Measurements from ENCODE around the gene NHLH2. TPM values are rescaled to one million over a fixed set of nuclear protein-coding genes. Genes with fewer than 3 reads are reported as not detected.

NHLH2 gene
- total RNA-seq, 2 experiments from 2014 or later = not detected

DNA sequence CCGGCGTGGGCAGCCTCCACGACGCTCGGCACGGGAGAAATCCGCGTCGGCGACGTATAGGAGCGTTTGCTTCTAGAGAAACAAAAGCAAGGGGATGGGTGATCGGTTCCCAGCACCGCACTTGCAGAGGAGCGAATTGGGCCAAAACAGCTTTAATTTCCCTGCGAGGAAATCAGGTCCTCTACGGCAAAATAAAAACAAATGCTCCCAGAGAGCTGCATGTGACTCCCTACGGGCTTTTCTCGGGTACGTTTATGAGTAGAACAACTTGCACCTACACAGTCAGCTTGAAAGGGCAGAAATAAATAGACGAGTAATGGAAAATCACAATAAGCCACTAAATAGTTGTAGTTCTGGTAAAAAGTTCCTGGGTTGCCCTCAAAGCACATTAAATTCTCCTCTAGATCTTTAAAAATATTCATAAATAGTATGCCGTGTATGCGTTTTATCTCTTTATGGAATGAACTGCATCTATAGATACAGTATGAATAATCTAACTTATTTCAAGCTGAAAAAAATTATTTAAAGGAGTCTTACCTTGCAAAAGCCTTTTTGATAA is 1.2 kb downstream of the NHLH2 start:
- CTCF ChIA-PET = no interaction called here
- DNase-seq (no peak), ATAC-seq (ENCODE audit: poor library complexity) (no peak)
- Mint-ChIP-seq H3K36me3 (ENCODE audit: low read depth) (no peaks in the 10 kb centered on the region), H3K27me3 (peaks cover 79% of the 10 kb centered on the region), H3K9me3 (no peaks in the 10 kb centered on the region), H3K4me1 (ENCODE audit: low read depth) (peaks cover 10% of the 10 kb centered on the region), H3K4me3 (no peak overlapping the region), H3K27ac (no peak overlapping the region)
- peaks cover 44 to 71% of the 10 kb centered on the region in 2 experiments for H3K27me3 ChIP-seq (ENCODE audit: control insufficient read depth in 1 of 2, insufficient read depth in 2 of 2, low read length in 2 of 2)
- no peak overlapping the region for H3K27ac ChIP-seq (ENCODE audit: low read depth in 1 of 2, low read length in 2 of 2)
- no peaks in the 10 kb centered on the region for H3K36me3 ChIP-seq (ENCODE audit: insufficient read depth, low read length)
- intact Hi-C loops (cut with DNase I, micrococcal nuclease) = no loop called here
- H3K4me3 ChIP-seq (ENCODE audit: low read length) = no peak overlapping the region
- TF ChIP-seq, protein P1, sequence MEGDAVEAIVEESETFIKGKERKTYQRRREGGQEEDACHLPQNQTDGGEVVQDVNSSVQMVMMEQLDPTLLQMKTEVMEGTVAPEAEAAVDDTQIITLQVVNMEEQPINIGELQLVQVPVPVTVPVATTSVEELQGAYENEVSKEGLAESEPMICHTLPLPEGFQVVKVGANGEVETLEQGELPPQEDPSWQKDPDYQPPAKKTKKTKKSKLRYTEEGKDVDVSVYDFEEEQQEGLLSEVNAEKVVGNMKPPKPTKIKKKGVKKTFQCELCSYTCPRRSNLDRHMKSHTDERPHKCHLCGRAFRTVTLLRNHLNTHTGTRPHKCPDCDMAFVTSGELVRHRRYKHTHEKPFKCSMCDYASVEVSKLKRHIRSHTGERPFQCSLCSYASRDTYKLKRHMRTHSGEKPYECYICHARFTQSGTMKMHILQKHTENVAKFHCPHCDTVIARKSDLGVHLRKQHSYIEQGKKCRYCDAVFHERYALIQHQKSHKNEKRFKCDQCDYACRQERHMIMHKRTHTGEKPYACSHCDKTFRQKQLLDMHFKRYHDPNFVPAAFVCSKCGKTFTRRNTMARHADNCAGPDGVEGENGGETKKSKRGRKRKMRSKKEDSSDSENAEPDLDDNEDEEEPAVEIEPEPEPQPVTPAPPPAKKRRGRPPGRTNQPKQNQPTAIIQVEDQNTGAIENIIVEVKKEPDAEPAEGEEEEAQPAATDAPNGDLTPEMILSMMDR (IDR thresholded peaks at IDR 0.05) = no peak
- H3K9me3 ChIP-seq (ENCODE audit: control insufficient read depth in 1 of 2, insufficient read depth in 1 of 2, low read length in 2 of 2) = peaks cover 0 to 7% of the 10 kb centered on the region in 2 experiments
- POLR2A ChIA-PET = no interaction called here
- H3K4me1 ChIP-seq (ENCODE audit: insufficient read depth, low read length) = peaks cover 12% of the 10 kb centered on the region

DNA sequence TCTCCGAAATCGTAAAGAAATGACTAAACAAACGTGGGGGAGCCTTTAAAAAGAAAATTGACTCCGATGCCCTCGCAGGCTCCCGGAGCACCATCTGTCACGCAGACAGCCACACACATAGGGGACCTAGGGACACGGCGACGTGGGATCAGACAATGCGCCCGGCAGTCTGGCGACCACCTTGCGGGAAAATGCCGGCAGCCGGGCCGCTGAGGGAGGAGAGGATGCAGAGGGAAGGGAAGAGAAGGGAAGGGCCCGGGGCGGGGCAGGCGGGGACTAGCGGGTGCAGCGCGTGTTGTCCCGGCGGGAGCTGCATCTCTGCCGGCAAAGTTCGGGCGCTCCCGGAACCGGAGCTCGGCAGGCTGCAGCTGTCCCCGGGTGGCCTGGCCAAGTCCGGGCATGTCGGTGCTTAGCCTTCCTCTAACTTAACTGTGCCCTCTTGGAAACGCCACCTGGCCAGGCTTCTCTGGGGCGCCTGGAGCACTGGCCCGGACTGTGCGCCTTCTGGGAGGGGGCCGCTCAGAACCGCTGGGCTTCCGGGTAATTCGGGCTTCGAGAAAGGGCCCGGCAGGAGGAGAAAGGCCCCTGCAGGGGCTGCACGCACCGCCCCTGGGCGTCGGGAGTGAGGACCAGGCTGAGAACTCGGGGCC is 1.8 kb downstream of the NHLH2 start:
- no peaks in the 10 kb centered on the region for H3K36me3 ChIP-seq (ENCODE audit: insufficient read depth, low read length)
- no peaks in the 10 kb centered on the region for H3K9me3 Mint-ChIP-seq
- peak overlapping the region; percentile 31 for H3K4me3 Mint-ChIP-seq
- TF ChIP-seq, protein P1 (IDR thresholded peaks at IDR 0.05) = no peak
- H3K36me3 Mint-ChIP-seq (ENCODE audit: low read depth) = no peaks in the 10 kb centered on the region
- H3K27me3 ChIP-seq (ENCODE audit: control insufficient read depth in 1 of 2, insufficient read depth in 2 of 2, low read length in 2 of 2) = peaks cover 45 to 71% of the 10 kb centered on the region in 2 experiments
- H3K4me3 ChIP-seq (ENCODE audit: low read length) = no peak overlapping the region
- H3K27ac ChIP-seq (ENCODE audit: low read depth in 1 of 2, low read length in 2 of 2) = no peak overlapping the region
- CTCF ChIA-PET = no interaction called here
- H3K9me3 ChIP-seq (ENCODE audit: control insufficient read depth in 1 of 2, insufficient read depth in 1 of 2, low read length in 2 of 2) = peaks cover 0 to 7% of the 10 kb centered on the region in 2 experiments
- POLR2A ChIA-PET = no interaction called here
- H3K4me1 ChIP-seq (ENCODE audit: insufficient read depth, low read length) = peaks cover 12% of the 10 kb centered on the region
- peaks cover 80% of the 10 kb centered on the region for H3K27me3 Mint-ChIP-seq
- DNase-seq (no peak), ATAC-seq (ENCODE audit: poor library complexity) (no peak)
- peaks cover 10% of the 10 kb centered on the region for H3K4me1 Mint-ChIP-seq (ENCODE audit: low read depth)
- H3K27ac Mint-ChIP-seq = no peak overlapping the region
- intact Hi-C loops (cut with DNase I, micrococcal nuclease) = no loop called here

DNA sequence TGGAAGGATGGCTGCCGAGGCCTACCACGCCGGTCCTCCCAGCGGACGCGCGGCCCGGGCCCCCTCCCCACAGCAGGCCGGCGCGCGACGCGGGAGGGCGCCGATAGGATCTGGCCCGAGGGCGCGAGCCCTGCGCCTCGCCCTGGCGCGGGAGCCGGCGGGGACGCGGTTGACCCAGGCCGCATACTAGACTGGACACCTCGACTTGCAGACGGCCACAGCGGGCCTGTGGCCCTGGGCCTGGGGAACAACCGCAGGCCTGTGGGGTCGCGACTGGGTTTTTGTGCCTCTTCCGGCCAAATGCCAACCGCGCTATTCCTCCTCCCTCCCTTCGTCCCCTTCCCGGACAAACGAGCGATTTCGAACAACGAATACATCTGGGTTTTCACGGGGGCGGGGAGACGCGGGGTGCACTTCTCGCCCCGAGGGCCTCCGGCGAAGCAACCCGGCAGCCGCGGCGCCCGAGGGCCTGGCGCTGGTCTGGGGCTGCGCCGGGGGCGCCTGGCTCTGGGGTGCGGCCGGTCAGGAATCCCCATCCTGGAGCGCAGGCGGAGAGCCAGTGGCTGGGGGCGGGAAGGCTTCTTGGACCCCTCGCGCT is 2.4 kb downstream of the NHLH2 start:
- H3K9me3 Mint-ChIP-seq = no peaks in the 10 kb centered on the region
- CTCF ChIA-PET = no interaction called here
- peaks cover 45 to 75% of the 10 kb centered on the region in 2 experiments for H3K27me3 ChIP-seq (ENCODE audit: control insufficient read depth in 1 of 2, insufficient read depth in 2 of 2, low read length in 2 of 2)

More for the DNA sequence above, 2.4 kb downstream of the NHLH2 start:
- H3K27me3 Mint-ChIP-seq = peaks cover 82% of the 10 kb centered on the region
- Histone ChIP-seq H3K4me3 (ENCODE audit: low read length) (no peak overlapping the region), H3K9me3 (ENCODE audit: control insufficient read depth in 1 of 2, insufficient read depth in 1 of 2, low read length in 2 of 2) (peaks cover 0 to 7% of the 10 kb centered on the region in 2 experiments), H3K4me1 (ENCODE audit: insufficient read depth, low read length) (peaks cover 12% of the 10 kb centered on the region), H3K36me3 (ENCODE audit: insufficient read depth, low read length) (no peaks in the 10 kb centered on the region), H3K27ac (ENCODE audit: low read depth in 1 of 2, low read length in 2 of 2) (no peak overlapping the region)
- no peaks in the 10 kb centered on the region for H3K36me3 Mint-ChIP-seq (ENCODE audit: low read depth)
- H3K4me3 Mint-ChIP-seq = peak overlapping the region; percentile 31
- DNase-seq = no peak
- intact Hi-C loops (cut with DNase I, micrococcal nuclease) = no loop called here
- no peak overlapping the region for H3K27ac Mint-ChIP-seq
- TF ChIP-seq, protein P1 (IDR thresholded peaks at IDR 0.05) = no peak
- ATAC-seq (ENCODE audit: poor library complexity) = no peak
- H3K4me1 Mint-ChIP-seq (ENCODE audit: low read depth) = peaks cover 10% of the 10 kb centered on the region
- POLR2A ChIA-PET = no interaction called here
